Right ventricle myocardium superior (tissue), 1 donor: ENCODE data around the gene TTYH3. TPM values are rescaled to one million over a fixed set of nuclear protein-coding genes. Genes with fewer than 3 reads are reported as not detected.
"Not testable (repeated sequence)": the region's sequence is repeated elsewhere in the genome, so short reads cannot be mapped to it uniquely, and the experiment has no call there.

Experiments used
- ATAC-seq: fragments of 200-7000 bp; cut with Tn5 transposase; one replicate; pipeline ENCODE4 v1.9.1; 2020; ENCODE audit warnings: mild to moderate bottlenecking; ENCODE audit not compliant: poor library complexity
- DNase-seq: peaks from one replicate; pipeline ENCODE4 v3.0.0-alpha.2; 2020
- intact Hi-C: fragments of 100-400 bp; cut with DNase I; formaldehyde crosslinking; loops from one replicate; pipeline ENCODE4 v1.11.2; 2022
- long read RNA-seq: library from polyadenylated mRNA; unstranded; transcript quantifications from one replicate; pipeline ENCODE4 v2.0.0, GENCODE V29; 2021
- total RNA-seq: library from RNA; stranded (reverse); fragmentation: NEBNext Ultra II Directional; extraction: Animal tissue kit (Norgen Biotek cat#: 25700); gene quantifications from one replicate; pipeline ENCODE4 v1.2.1, GENCODE V29; 2021
- donor health status: DM: no; HTN: yes; CAD: no; lungs with severe emphysema.

TTYH3 gene, protein sequence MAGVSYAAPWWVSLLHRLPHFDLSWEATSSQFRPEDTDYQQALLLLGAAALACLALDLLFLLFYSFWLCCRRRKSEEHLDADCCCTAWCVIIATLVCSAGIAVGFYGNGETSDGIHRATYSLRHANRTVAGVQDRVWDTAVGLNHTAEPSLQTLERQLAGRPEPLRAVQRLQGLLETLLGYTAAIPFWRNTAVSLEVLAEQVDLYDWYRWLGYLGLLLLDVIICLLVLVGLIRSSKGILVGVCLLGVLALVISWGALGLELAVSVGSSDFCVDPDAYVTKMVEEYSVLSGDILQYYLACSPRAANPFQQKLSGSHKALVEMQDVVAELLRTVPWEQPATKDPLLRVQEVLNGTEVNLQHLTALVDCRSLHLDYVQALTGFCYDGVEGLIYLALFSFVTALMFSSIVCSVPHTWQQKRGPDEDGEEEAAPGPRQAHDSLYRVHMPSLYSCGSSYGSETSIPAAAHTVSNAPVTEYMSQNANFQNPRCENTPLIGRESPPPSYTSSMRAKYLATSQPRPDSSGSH
- total RNA-seq = 12.6 TPM
- long read RNA-seq, full-length matches to known transcripts = 1 of 30 reads
- long read RNA-seq, partial matches to known transcripts = 1 of 30 reads
- long read RNA-seq, other reads (novel, unspliced or antisense) = 28 of 30 reads

DNA sequence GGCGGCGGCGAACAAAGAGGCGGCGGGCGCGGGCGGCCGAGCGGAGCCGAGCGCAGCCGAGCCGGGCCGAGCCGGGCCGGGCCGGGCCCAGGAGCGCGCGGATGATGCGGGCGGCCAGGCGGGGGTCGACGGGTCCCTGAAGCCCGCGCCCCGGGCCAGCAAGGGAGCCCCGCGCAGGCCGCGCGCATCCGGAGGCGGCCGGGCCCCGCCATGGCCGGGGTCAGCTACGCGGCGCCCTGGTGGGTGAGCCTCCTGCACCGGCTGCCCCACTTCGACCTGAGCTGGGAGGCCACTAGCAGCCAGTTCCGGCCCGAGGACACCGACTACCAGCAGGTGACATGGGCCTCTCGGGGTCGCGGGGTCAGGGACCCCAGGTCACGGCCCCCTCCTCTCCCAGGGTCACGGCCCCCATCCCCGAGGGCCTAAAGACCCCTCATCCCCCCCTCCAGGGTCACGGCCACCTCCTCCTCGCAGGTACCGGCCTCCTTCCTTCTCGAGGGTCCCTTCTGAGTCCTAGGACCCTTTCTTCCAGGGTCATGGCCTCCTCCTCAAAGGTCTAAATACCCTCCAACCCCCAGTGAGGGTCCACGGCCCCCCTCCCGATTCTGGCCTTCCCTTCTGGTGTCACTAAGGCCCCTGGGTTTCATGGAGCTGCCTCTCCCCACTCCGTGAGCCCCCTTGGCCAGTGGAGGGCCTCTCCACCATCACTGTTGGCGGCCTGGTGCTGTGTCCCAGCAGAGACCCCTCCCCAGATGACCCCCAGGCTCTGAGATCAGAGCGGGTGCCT is at the start of gene TTYH3:
Gene TTYH3, plus strand, starts transcription at position 41 of the 787 bp plus-strand sequence. Its CDS starts 170 bp downstream, at position 211.
- intact Hi-C loops = no loop called here
- DNase-seq (peak; percentile 68), ATAC-seq (peak; percentile 2)

DNA sequence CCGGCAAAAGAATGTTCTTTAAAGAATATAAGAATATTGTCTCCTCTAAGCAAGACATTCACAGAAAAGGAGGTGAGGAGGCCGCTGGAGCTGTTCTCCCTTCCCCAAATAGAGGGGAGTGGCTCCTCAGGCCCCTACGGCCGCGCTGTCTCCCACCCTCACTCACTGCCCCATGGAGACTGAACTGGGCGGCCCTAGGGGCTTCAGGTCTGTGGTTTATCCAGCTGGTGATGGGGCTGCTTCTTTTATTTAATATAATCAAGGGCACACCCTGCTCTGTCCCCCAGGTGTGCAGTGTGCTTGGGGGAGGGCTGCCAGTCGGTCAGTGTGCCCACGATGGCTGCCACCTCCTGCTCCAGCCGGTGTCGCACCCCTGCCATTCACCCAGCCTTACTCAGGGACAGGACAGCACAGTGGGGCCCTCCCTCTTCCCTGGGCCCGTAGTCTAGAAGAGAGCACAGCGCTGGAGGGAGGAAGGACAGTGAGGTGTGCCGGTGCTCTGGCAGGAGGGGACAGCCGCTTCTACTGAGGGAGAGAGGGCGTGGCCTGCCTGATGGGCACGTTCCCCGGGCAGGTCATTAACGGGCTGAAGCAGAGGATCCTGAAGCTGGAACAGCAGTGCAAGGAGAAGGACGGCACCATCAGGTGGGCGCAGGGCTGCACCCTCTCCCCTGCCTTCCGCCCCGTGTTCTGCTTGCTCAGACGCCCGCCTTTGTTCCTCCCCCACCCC is 49.6 kb upstream of the TTYH3 start:
- intact Hi-C loops = no loop called here
- DNase-seq = no peak
- ATAC-seq = no peak

- ATAC-seq (no peak), DNase-seq (no peak)
- intact Hi-C loops = no loop called here
These were observed 47.8 kb upstream of the TTYH3 start for GRCh38 chr7:2583798-2584580.

DNA sequence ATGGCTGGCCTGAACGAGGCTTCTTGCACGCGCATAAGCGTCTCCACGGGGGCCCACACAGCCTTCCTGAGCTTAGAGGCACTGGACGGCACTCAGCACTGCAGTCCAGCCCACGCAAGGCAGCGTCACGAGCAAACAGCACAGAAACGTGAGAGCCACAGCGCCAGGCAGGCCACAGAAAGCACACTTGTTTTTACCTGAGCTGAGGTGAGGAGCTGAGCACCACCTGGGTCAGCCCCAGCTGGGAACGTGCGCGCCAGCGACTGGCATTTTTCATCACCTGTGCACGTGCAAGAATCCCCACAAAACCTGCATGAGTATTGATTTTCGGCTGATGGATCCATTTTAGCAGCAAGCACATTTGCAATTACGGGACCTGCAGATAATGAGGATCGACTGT is 46.3 kb upstream of the TTYH3 start:
- ATAC-seq = no peak
- intact Hi-C loops = no loop called here

GRCh38 chr7:2586326-2587020 is 45.3 kb upstream of the TTYH3 start:
- no peak for DNase-seq

More for the DNA sequence above, 46.3 kb upstream of the TTYH3 start:
- DNase-seq = no peak

DNA sequence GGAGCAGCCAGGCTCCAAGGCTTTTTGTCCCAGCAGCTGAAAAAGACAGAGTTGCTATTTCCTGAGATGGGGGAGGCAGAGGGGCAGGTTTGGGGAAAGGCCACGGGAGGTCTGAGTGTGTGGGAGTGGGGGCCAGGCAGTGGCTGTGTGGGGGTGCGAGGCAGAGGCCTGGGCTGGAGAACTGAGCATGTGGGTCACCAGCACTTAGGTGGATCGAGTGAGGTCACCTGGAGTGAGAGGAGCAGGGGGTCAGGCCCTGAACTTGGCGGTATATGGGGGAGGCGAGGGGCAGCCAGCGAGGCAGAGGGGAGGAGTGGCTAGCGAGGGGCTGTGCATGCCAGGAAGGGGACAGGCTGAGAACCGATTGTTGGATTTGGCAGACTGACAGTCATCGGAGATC is 44.7 kb upstream of the TTYH3 start:
- ATAC-seq = no peak
- intact Hi-C loops = no loop called here

More at GRCh38 chr7:2586326-2587020, 45.3 kb upstream of the TTYH3 start:
- intact Hi-C loops = no loop called here
- ATAC-seq = no peak

GRCh38 chr7:2587778-2588177 is 44.0 kb upstream of the TTYH3 start:
- ATAC-seq (no peak), DNase-seq (no peak)
- intact Hi-C loops = no loop called here

More for the DNA sequence above, 44.7 kb upstream of the TTYH3 start:
- no peak for DNase-seq

DNA sequence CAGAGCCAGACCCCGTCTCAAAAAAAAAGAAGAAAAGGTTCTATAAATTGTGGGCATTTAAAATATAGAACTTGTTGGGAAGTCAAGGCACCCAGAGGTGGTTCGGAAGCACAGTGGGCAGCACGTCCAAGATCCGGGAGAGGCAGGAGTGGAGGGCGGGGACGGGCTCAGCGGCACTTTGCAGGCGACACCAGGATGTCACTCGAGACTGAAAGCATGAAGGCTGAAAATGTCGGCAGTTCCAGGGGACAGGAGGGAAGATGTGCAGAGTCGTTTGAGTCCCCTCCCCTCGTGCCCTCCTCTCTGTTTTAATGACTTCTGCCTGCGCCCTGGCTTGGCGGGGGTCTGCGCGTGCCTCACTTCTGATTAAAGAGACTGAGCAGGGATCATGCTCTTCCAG is 42.4 kb upstream of the TTYH3 start:
- intact Hi-C loops = no loop called here
- ATAC-seq (no peak), DNase-seq (no peak)

DNA sequence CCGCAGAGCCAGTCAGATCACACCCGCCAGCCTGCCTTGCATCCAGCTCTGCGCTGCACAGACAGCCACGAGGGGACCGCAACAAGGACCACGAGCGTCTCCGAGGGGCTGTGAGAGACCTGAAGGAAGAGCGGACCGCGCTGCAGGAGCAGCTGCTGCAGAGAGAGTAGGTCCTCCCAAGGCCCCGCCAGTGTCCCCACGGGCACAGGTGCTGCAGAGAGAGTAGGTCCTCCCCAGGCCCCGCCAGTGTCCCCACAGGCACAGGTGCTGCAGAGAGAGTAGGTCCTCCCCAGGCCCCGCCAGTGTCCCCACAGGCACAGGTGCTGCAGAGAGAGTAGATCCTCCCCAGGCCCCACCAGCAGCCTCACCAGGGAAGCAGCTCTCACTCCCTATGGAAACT is 41.8 kb upstream of the TTYH3 start:
- intact Hi-C loops, DNase-seq, ATAC-seq: not testable (repeated sequence)

GRCh38 chr7:2592375-2592865 is 39.4 kb upstream of the TTYH3 start:
- DNase-seq (no peak), ATAC-seq (no peak)
- intact Hi-C loops = no loop called here

- intact Hi-C loops = no loop called here
- ATAC-seq (no peak), DNase-seq (no peak)
These were observed 38.6 kb upstream of the TTYH3 start for GRCh38 chr7:2593036-2593727.

GRCh38 chr7:2594599-2594998 is 37.2 kb upstream of the TTYH3 start:
- intact Hi-C loops = no loop called here
- ATAC-seq = no peak
- no peak for DNase-seq

- DNase-seq = no peak
- no peak for ATAC-seq
- intact Hi-C loops = no loop called here
These were observed 36.4 kb upstream of the TTYH3 start for GRCh38 chr7:2595258-2595860.

GRCh38 chr7:2596464-2597272 is 35.1 kb upstream of the TTYH3 start:
- intact Hi-C loops = no loop called here
- ATAC-seq = no peak
- DNase-seq = no peak

- intact Hi-C loops = no loop called here
- DNase-seq (no peak), ATAC-seq (no peak)
These were observed 34.5 kb upstream of the TTYH3 start for GRCh38 chr7:2597273-2597640.
